GM12874 (cell line): ENCODE measurements around the gene ARFGAP1.

Experiments
- TF ChIP-seq, protein P1 (sequence below): IDR thresholded peaks from 2 replicates; pipeline ENCODE4 v1.5.1; 2011; ENCODE audit warnings: low read depth, mild to moderate bottlenecking, control low read depth, low read length, moderate library complexity; ENCODE audit not compliant: insufficient read depth

ARFGAP1 gene

GRCh38 chr20:63235399-63235983, 37.1 kb upstream of the ARFGAP1 start, which contains the start of gene BIRC7:
TSS of gene BIRC7 (plus strand) at chr20:63235905. CDS start at chr20:63236097, 192 bp downstream.
- TF ChIP-seq, protein P1, sequence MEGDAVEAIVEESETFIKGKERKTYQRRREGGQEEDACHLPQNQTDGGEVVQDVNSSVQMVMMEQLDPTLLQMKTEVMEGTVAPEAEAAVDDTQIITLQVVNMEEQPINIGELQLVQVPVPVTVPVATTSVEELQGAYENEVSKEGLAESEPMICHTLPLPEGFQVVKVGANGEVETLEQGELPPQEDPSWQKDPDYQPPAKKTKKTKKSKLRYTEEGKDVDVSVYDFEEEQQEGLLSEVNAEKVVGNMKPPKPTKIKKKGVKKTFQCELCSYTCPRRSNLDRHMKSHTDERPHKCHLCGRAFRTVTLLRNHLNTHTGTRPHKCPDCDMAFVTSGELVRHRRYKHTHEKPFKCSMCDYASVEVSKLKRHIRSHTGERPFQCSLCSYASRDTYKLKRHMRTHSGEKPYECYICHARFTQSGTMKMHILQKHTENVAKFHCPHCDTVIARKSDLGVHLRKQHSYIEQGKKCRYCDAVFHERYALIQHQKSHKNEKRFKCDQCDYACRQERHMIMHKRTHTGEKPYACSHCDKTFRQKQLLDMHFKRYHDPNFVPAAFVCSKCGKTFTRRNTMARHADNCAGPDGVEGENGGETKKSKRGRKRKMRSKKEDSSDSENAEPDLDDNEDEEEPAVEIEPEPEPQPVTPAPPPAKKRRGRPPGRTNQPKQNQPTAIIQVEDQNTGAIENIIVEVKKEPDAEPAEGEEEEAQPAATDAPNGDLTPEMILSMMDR: no peak

- TF ChIP-seq, protein P1: no peak
Observed at GRCh38 chr20:63236116-63236837, 36.3 kb upstream of the ARFGAP1 start.

- TF ChIP-seq, protein P1: no peak
Observed at GRCh38 chr20:63238031-63238430, 34.6 kb upstream of the ARFGAP1 start.

DNA sequence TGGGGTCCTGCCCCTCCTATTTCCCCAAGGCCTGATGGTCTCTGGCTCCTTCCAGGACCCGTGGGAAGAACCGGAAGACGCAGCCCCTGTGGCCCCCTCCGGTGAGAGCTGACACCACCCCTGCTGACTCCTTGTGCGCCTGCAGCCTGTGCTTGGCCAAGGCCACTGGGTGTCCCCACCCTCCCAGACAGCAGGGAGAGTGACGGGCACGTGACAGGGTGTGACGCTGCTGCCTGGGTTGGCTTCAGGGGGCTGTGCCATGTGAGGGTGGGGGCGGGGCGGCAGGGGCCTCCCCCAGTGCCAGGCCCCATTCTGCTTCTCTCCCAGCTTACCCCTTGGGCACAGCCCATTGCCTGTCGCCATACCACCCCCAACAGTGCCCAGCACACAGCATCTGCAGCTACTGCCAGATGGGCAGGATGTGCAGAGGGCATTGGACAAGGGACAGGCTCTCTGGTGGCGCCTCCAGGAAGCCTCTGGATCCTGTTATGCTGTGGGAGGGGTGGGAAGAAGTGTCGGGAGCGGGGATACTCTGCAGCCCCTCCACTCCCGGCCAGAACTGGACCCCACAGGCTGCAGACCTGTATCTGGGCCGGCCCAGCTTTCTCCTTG, 34.0 kb upstream of the ARFGAP1 start:
- TF ChIP-seq, protein P1: 0 out of 2 replicates have a peak, but pooled peaks have one; percentile 21

DNA sequence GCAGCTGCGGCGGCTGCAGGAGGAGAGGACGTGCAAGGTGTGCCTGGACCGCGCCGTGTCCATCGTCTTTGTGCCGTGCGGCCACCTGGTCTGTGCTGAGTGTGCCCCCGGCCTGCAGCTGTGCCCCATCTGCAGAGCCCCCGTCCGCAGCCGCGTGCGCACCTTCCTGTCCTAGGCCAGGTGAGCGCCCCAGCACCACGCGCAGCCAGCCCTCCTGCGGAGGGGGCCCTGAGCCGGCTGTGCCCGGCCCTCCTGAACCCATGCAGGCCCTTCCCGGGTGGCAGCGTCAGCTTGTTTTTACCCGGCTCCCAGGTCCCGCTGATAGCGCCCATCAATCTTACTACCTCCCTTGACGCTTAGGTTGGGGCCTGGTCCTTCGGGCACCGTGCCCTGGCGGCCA, 33.2 kb upstream of the ARFGAP1 start:
- TF ChIP-seq, protein P1: no peak

- TF ChIP-seq, protein P1: no peak
Observed at GRCh38 chr20:63240004-63240403, 32.6 kb upstream of the ARFGAP1 start.

DNA sequence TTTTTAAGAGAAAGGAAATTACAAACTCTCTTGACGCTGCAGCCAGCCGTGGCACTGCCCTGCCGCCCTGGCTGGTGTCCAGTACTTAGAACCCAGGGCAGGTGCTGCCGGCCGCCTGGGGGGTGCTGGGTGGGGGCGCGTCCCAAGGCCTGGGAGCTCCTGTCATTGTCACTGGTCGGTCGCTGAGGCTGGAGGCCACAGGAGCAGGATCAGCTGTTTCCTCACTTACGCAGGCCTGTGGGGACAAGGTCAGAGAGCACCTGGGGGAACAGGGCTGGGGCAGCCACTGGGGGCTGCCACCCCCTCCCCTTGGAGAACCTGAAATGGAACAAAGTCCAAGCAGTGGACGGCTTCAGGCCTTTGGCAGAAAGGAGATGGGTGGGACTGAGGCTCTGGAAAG, 31.3 kb upstream of the ARFGAP1 start:
- TF ChIP-seq, protein P1: no peak
